Panc1 (cell line): ENCODE results near the gene HECTD3. TPM values are rescaled to one million over a fixed set of nuclear protein-coding genes. Genes with fewer than 3 reads are reported as not detected.

Source experiments
- ATAC-seq: fragments of 200-7000 bp; cut with Tn5 transposase; 2 replicates; pipeline ENCODE4 v1.9.1; 2020; ENCODE audit warnings: mild to moderate bottlenecking, moderate library complexity
- Bru-seq: library from RNA; stranded (reverse); fragments of 400-500 nt; gene quantifications from one replicate; lab custom pipeline; 2021; lab: Mats Ljungman, UMichigan
- BruChase-seq, 2 experiments: library from RNA; stranded (reverse); fragments of 400-500 nt; gene quantifications; one replicate each; lab custom pipeline; 2021; lab: Mats Ljungman, UMichigan
- BruUV-seq: library from RNA; stranded (reverse); fragments of 400-500 nt; replicated peaks from 2 replicates; lab custom pipeline; 2021; lab: Mats Ljungman, UMichigan
- CTCF ChIA-PET: fragments of 300-600 bp; sonication (Branson Sonifier 250); formaldehyde crosslinking; loops from one replicate; lab custom pipeline; 2022; ENCODE audit warnings: antibody characterized with exemption; lab: Charles Lee
- POLR2A ChIA-PET: fragments of 300-600 bp; sonication (Branson Sonifier 250); formaldehyde crosslinking; loops from one replicate; lab custom pipeline; 2022; ENCODE audit warnings: antibody characterized with exemption; lab: Charles Lee
- DNase-seq: peaks from one replicate; pipeline ENCODE4 v3.0.0-alpha.2; 2010; ENCODE audit warnings: low read depth, low spot score
- H3K27ac ChIP-seq: 2 replicates; pipeline ENCODE4 v1.5.1; 2011; ENCODE audit warnings: mild to moderate bottlenecking, low read length, inconsistent platforms
- H3K27me3 ChIP-seq: fragments of 200-500 bp; sonication (Bioruptor generic); 2 replicates; pipeline ENCODE4 v1.6.0; 2014; ENCODE audit warnings: low read length, inconsistent platforms; ENCODE audit not compliant: control insufficient read depth, insufficient read depth
- H3K36me3 ChIP-seq: fragments of 200-500 bp; sonication (Bioruptor generic); 2 replicates; pipeline ENCODE4 v1.5.1; 2014; ENCODE audit warnings: inconsistent platforms, mild to moderate bottlenecking, low read length, moderate library complexity; ENCODE audit not compliant: control insufficient read depth, insufficient read depth
- H3K4me1 ChIP-seq: 2 replicates; pipeline ENCODE4 v1.5.1; 2011; ENCODE audit warnings: inconsistent platforms, mild to moderate bottlenecking, low read length, moderate library complexity; ENCODE audit not compliant: control insufficient read depth, insufficient read depth
- H3K4me3 ChIP-seq, 2 experiments: 2 replicates each; pipeline ENCODE4 v1.5.1; 2011 to 2012; ENCODE audit warnings: low read depth in 2 of 2, low read length in 2 of 2, mild to moderate bottlenecking in 2 of 2, inconsistent platforms in 1 of 2, moderate library complexity in 1 of 2
- H3K9me3 ChIP-seq: fragments of 200-500 bp; sonication (Bioruptor generic); 2 replicates; pipeline ENCODE4 v1.5.1; 2014; ENCODE audit warnings: low read depth, mild to moderate bottlenecking, inconsistent platforms, low read length, moderate library complexity; ENCODE audit not compliant: control insufficient read depth, insufficient read depth
- CTCF ChIP-seq: fragments of 450-650 bp; IDR thresholded peaks from 2 replicates; pipeline ENCODE4 v1.5.1; 2017; ENCODE audit warnings: mild to moderate bottlenecking
- POLR2AphosphoS5 ChIP-seq: IDR thresholded peaks from 2 replicates; pipeline ENCODE4 v1.6.1; 2012; ENCODE audit warnings: mild to moderate bottlenecking, low read depth, low read length, moderate library complexity
- REST ChIP-seq, 2 experiments: IDR thresholded peaks; 2 replicates each; pipeline ENCODE4 v1.6.1; 2011 to 2012; ENCODE audit warnings: low read depth in 2 of 2, control low read depth in 1 of 2, low read length in 1 of 2, mild to moderate bottlenecking in 1 of 2, moderate library complexity in 1 of 2; ENCODE audit not compliant: insufficient read depth in 1 of 2
- SIN3A ChIP-seq: IDR thresholded peaks from 2 replicates; pipeline ENCODE4 v1.6.1; 2012; ENCODE audit warnings: low read depth, mild to moderate bottlenecking, low read length, moderate library complexity, borderline replicate concordance; ENCODE audit not compliant: insufficient read depth
- TCF7L2 ChIP-seq: IDR thresholded peaks from 2 replicates; pipeline ENCODE4 v1.6.1; 2011; ENCODE audit warnings: mild to moderate bottlenecking, low read depth, low read length, inconsistent platforms
- in situ Hi-C: cut with HindIII; loops from 2 replicates; pipeline ENCODE4 v1.10.0; 2016; ENCODE audit warnings: low sequenced_read_pairs, low pct_unique_long_range_greater_than_20kb
- intact Hi-C: fragments of 100-400 bp; cut with micrococcal nuclease; formaldehyde crosslinking; loops from one replicate; pipeline ENCODE4 v1.10.0; 2022; ENCODE audit not compliant: unreplicated experiment
- long read RNA-seq: library from polyadenylated mRNA; unstranded; transcript quantifications from one replicate; pipeline ENCODE4 v2.0.0, GENCODE V29; 2021; ENCODE audit not compliant: unreplicated experiment
- polyA plus RNA-seq: library from polyadenylated mRNA; unstranded; fragments of >200 nt; gene quantifications from one replicate; pipeline ENCODE4 v1.2.1, GENCODE V29; 2012; ENCODE audit warnings: missing spikeins; ENCODE audit not compliant: insufficient read length
- total RNA-seq: library from RNA; stranded (reverse); gene quantifications from one replicate; pipeline ENCODE4 v1.2.1, GENCODE V29; 2021; ENCODE audit not compliant: unreplicated experiment

HECTD3 gene
- 27.2 TPM for total RNA-seq
- polyA plus RNA-seq = 25.2 TPM
- Bru-seq, nascent RNA = percentile 58 among the genes with signal in this experiment
- percentile 71 among the genes with signal in this experiment for BruChase-seq, experiment 1, labeled RNA remaining after a 2-hour chase
- BruChase-seq, experiment 2, labeled RNA remaining after a 6-hour chase = percentile 80 among the genes with signal in this experiment
- long read RNA-seq, transcript HECTD3-202 (21 exons, 3,610 nt) = major isoform, 21 of 42 reads
- long read RNA-seq, partial matches to known transcripts = 14 of 42 reads
- long read RNA-seq, other reads (novel, unspliced or antisense) = 6 of 42 reads

DNA sequence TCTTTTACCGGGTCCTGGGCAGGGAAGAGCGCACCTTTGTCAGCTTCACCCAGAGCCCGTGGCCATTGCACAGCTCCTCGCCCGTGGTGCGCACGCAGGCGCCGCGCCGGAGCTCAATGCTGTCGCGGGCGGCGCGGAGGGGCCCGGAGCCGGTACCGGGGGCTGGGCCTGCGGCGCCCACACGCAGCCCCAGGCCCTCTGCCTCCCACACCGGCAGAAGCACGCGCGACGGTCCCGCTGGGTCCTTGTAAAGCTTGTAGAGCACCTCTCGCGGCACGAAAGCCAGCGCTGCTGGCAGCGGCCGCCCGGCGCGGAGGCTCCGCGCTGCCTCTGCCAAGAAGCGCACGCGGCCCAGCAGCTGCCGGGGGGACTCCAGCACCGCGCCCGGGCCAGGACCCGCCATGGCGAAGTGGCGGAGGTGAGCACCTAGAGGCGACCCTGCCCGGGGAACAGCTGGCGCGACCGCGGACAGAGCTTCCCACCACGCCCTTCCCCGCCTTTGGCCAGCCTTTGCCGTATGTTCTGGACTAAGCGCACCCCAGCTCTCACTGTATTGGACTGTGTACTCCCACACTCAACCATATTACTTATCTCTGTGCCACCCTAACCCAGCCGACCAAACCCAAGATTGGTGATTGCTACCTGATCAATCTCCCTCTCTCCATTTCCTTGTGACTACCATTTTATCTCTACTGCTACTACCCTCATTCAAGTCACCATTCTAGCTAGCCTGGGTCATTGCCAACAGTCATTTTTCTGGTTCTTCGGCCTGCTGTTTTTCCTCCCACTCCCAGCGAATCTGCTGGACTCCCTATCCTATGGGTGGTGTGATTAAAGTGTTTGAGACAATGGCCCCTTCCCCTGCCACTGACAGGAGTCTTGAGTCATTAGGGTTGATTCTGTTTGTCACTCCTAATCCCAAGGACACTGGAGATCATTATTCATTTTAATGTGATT, at the start of gene HECTD3:
TSS of gene HECTD3 (minus strand) at position 470 of the 957 bp plus-strand sequence. CDS start at position 403, 67 bp downstream.
- Histone ChIP-seq H3K36me3 (no peaks in the 10 kb centered on the region; the same call in 1 of the 2 replicates), H3K4me3 (peak within 1 kb of the TSS; percentile 89 to 94), H3K4me1 (peaks cover 17% of the 10 kb centered on the region), H3K27ac (peak within 1 kb of the TSS; percentile 80), H3K9me3 (no peaks in the 10 kb centered on the region), H3K27me3 (no peaks in the 10 kb centered on the region)
- in situ Hi-C loops (no loop called here), intact Hi-C loops (loop anchor here (5.0 to 10.0 kb wide), 3 partner anchors 174 to 481 kb away; partner anchors contain the start of genes TESK2 and ZSWIM5)
- TF ChIP-seq SIN3A = peak; percentile 95; the same call in 1 of the 2 replicates
- TF ChIP-seq CTCF = no peak
- 0 out of 4 replicates have a peak, but pooled peaks of 1 of the 2 experiments have one; percentile 65 for TF ChIP-seq REST (IDR thresholded peaks at IDR 0.05; ENCODE audit: insufficient read depth in 1 of 2, low read depth in 2 of 2, low read length in 1 of 2)
- POLR2A ChIA-PET = interaction anchor here (0.7 to 0.9 kb wide), 2 partner anchors 192 to 477 kb away, joined by 3 to 9 read pairs; no protein-coding TSS in a partner anchor
- no TSS peak for BruUV-seq
- CTCF ChIA-PET = interaction anchor here (0.6 to 1.4 kb wide), 6 partner anchors 11 to 499 kb away, joined by 3 to 15 read pairs (median 8); partner anchors contain the start of gene PLK3
- ATAC-seq = peak; percentile 90
- peak; percentile 59 for DNase-seq

DNA sequence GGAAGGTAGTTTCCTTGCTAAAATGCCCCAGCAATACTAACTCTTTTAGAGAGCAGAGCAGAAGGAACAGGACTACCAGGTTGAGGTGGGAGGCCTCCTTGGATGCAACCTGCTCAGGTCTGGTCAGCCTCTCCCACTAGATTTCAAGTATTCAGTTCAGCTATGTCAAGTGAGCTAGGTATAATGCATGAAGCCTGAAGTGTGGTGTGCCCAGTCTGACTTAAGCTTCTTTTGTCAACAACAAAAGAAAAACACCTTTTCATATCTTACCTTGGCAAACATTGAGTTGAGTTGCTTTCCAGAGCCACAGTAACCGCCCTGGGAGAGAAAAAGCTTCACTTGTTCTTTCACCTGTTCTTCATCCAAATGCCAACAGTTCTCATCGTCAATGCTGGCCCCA, 48.7 kb upstream of the HECTD3 start:
- DNase-seq = no peak
- POLR2A ChIA-PET = no interaction called here
- CTCF ChIA-PET = no interaction called here

More for the DNA sequence above, 48.7 kb upstream of the HECTD3 start:
- intact Hi-C loops = no loop called here
- H3K27me3 ChIP-seq = no peaks in the 10 kb centered on the region
- in situ Hi-C loops = no loop called here
- H3K4me1 ChIP-seq = no peaks in the 10 kb centered on the region
- H3K36me3 ChIP-seq = no peaks in the 10 kb centered on the region
- ATAC-seq = no peak
- TF ChIP-seq POLR2AphosphoS5 (no peak), REST (IDR thresholded peaks at IDR 0.05; ENCODE audit: insufficient read depth in 1 of 2, low read depth in 2 of 2, low read length in 1 of 2) (no peak), TCF7L2 (no peak), SIN3A (no peak), CTCF (no peak)
- H3K4me3 ChIP-seq = no peak overlapping the region
- no TSS peak for BruUV-seq
- no peak overlapping the region for H3K27ac ChIP-seq
- no peaks in the 10 kb centered on the region for H3K9me3 ChIP-seq
